GM21576 (cell line): ENCODE data around the gene BAD.
A peak's percentile ranks its signal among the peaks of the same experiment; 100 is the strongest.
"Not testable (repeated sequence)": the region's sequence is repeated elsewhere in the genome, so short reads cannot be mapped to it uniquely, and the experiment has no call there.

Experiments
- ATAC-seq: cut with Tn5 transposase; IDR thresholded peaks from one replicate; pipeline ENCODE4 v1.9.1; 2021; ENCODE audit warnings: mild to moderate bottlenecking, moderate library complexity; ENCODE audit not compliant: unreplicated experiment

BAD gene

GRCh38 chr11:64284048-64284961 lies at the start of gene BAD:
Gene BAD, minus strand, starts transcription at chr11:64284665. Its CDS starts 297 bp downstream, at chr11:64284368.
- ATAC-seq, result peak; percentile 71

- ATAC-seq, result no peak
Measured at GRCh38 chr11:64333556-64333955, 49.1 kb upstream of the BAD start.

GRCh38 chr11:64331569-64332371 lies 47.3 kb upstream of the BAD start:
- no peak for ATAC-seq

GRCh38 chr11:64330888-64331287 lies 46.4 kb upstream of the BAD start:
- ATAC-seq, result no peak

- ATAC-seq, result no peak
Measured at GRCh38 chr11:64327993-64328392, 43.5 kb upstream of the BAD start.

GRCh38 chr11:64327375-64327774 lies 42.9 kb upstream of the BAD start:
- ATAC-seq, result no peak

GRCh38 chr11:64324692-64325469 lies 40.4 kb upstream of the BAD start:
- no peak for ATAC-seq

GRCh38 chr11:64323984-64324383 lies 39.5 kb upstream of the BAD start:
- ATAC-seq, result not testable (repeated sequence)

DNA sequence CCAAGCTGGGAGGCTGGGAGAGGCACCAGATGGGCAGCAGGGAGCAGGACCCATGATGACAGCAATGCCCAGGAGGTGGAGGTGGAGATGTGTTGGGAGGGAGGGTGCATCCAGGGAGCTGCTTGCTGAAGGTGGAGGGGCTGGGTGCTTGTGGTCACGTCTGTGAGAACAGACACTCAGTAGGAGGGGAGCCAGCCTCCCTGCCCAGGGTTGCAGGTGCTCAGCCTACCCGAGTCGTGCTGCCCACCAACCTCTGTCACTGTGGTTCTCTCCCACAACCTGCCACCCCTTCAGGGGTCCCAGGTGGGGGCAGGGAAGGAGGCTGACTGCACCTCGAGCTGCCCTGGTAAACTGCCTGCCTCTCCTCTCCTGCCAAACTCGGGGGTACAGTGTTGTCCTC lies 38.9 kb upstream of the BAD start:
- ATAC-seq, result no peak

DNA sequence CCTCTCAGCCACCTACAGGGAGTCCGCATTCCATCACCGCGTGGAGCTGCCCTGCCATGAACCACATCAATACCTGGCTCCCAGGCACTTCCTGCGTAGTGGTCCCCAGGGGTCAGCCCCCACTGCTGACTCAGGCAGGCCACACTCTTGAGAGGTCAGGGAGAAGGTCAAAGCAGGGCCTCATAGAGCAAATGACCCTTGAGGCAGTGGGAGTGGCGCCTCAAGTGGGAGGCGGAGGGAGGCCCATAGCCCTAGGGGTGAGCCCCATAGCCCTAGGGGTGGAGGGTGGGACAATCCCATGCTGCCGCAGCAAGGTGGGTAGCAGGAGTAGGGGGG lies 38.4 kb upstream of the BAD start:
- ATAC-seq, result no peak

DNA sequence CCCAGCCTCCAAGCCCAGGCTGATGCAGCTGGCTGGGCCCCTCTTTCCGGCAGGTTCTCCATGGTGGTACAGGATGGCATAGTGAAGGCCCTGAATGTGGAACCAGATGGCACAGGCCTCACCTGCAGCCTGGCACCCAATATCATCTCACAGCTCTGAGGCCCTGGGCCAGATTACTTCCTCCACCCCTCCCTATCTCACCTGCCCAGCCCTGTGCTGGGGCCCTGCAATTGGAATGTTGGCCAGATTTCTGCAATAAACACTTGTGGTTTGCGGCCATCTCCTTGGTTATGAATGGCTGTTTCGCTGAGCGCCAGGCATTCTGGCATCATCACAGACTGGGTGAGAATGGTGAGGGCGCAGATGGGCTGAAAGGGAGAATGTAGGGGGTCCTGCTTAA lies 37.1 kb upstream of the BAD start:
- no peak for ATAC-seq

DNA sequence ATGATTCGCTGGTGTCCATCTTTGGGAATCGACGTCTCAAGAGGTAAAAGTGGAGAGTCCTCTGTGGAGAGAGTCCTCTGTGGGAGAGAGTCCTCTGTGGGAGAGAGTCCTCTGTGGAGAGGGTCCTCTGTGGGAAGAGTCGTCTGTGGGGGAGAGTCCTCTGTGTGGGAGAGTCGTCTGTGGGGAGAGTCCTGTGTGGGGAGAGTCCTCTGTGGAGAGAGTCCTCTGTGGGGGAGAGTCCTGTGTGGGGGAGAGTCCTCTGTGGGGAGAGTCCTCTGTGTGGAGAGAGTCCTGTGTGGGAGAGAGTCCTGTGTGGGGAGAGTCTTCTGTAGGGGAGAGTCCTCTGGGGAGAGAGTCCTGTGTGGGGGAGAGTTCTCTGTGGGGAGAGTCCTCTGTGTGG lies 36.6 kb upstream of the BAD start:
- ATAC-seq, result no peak

- ATAC-seq, result no peak
Measured at GRCh38 chr11:64320556-64320955, 36.1 kb upstream of the BAD start.

DNA sequence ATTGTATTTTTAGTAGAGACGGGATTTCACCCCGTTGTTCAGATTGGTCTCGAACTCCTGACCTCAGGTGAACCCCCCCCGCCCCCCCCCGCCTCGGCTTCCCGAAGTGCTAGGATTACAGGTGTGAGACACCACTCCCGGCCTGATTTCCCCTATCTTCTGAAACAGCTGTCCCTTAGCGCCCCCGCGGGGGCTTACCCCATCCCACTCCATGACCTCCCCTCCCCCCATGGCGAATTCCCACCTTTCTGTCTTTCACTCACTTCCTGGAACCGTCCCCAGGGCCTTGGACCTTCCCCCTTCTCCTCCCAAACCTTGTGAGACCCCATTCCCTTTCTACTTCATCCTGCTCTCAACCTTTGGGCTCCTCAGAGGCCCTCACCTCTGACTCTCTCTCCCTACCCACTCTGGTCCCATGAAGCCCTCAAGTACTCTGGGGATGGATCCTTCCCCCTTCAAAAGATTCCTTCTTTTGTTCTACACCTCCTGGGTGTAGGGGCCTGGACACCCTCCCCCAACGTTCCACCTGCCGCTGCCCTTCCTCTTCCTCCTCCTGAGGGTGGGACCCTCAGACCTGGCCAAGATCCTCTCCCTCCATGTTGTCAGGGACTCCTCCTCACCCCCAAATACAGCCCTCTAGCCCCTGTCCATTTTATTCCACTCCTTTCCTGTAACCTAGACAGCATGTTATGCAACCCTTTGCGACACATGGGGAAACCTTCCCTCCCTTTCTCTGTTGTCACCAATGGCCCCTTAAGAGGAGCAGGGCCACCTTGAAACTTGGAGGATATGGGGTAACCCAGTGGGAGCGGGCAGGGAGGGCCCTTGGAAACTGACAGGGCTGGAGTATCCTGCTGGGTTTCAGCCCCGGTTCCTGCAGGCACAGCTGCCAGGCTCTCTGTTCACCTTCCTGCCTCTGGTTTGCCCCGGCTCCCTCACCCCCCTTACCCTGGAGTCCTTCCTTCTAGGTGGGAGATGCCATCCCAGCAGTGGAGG lies 34.6 kb upstream of the BAD start:
- ATAC-seq, result no peak

DNA sequence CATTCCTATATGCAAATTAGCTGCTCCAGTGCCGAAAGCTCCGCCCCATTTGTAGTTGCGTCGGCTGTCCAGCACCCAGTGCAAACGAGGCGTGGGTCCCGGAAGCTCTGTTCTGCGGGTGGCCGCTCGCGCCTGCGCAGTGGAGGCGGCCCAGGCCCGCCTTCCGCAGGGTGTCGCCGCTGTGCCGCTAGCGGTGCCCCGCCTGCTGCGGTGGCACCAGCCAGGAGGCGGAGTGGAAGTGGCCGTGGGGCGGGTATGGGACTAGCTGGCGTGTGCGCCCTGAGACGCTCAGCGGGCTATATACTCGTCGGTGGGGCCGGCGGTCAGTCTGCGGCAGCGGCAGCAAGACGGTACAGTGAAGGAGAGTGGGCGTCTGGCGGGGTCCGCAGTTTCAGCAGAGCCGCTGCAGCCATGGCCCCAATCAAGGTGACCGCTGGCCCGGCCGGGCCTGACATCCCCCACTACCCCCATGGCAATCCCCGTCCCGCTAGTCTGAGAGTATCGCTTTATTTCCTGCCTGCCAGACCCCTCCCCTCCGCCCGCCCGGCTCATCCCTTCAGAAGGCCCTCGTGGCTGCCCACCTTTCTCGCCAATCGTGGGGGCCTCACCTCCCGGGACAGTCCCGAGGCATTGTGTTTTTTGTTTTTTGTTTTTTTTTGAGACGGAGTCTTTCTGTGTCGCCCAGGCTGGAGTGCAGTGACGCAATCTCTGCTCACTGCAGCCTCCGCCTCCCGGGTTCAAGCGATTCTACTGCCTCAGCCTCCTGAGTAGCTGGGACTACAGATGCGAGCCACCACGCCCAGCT lies 33.7 kb upstream of the BAD start, which contains the start of gene PRDX5:
Gene PRDX5 (plus strand): TSS at position 161 of the 805 bp plus-strand sequence. CDS start 95 bp downstream, at position 256.
- ATAC-seq, result peak; percentile 64

DNA sequence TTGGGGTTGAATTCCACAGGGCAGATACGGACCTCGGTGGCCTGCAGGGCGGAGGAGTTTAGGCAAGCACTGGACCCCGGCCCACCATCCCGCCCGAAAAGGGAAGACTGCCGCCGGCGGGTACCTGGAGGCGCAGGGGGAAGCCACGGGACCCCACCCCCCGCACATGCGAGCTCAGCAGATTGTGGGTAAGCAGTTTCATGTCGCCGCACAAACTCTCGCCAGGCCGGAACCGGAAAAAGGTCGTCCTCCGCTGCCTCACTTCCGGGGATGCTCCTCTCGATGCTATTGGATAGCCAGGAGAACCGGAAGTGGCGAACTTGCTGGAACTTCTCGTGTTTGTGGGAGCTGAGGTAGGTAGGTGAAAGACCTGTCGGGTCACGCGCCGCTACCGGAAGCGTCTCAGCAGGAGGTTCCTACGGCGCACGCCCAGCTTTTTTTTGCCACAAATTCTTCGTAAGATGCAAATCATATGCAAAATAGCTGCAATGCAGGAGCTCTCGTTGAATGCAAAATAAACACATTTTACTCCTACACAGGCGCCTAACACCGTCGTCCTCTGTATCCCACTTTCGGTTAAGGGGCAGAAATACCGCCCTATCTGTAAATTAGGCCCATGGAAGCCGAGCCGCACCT lies 33.0 kb upstream of the BAD start, which contains the start of gene TRMT112:
Gene TRMT112 (minus strand): TSS at position 235 of the 636 bp plus-strand sequence. CDS start 33 bp downstream, at position 202.
- peak; percentile 49 for ATAC-seq

DNA sequence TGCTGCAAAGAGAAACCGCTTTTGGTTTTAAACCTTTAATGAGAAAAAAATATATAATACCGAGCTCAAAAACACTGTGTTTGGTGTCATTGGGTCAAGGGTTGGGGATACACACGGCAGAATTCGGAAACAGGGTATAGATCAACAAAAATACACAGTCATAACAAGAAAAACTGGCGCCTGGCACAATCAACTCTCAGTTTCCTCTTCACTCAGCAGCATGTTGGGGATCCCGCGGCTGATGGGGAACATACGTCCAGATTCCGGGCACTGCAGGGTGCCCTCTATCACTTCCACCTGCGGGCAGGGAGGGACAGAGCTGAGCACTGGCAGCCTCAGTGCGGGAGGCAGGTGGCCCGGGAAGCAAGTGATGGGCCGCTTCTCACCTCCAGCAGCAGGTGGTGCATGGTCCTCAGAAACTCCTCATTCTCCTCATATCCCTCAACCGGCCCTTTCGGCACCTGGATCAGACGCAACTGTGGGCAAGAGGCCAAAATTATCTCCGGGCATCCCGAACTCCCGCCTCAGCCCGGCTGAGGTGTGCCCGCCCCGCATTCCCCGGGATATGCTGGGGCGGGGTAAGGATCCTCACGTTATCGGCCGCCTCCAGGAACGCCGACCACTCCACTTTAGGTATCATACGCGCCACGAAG lies 32.3 kb upstream of the BAD start:
- peak; percentile 6 for ATAC-seq
